GM12878 (cell line): ENCODE data around the gene NCKAP5. TPM values are rescaled to one million over a fixed set of nuclear protein-coding genes. Genes with fewer than 3 reads are reported as not detected.

Experiments used
- ATAC-seq: fragments of 200-7000 bp; cut with Tn5 transposase; 3 replicates; pipeline ENCODE4 v1.9.1; 2020; ENCODE audit warnings: mild to moderate bottlenecking, moderate library complexity
- BruUV-seq: library from RNA; stranded (reverse); fragments of 400-500 nt; replicated peaks from 2 replicates; lab custom pipeline; 2021; lab: Mats Ljungman, UMichigan
- CTCF ChIA-PET: fragments of 300-600 bp; sonication (Branson Sonifier 250); formaldehyde crosslinking; extraction: SDS; loops from one replicate; lab custom pipeline; 2021; ENCODE audit warnings: inconsistent platforms; lab: Yijun Ruan, JAX
- POLR2A ChIA-PET: fragments of 350-600 bp; formaldehyde crosslinking; extraction: SDS; loops from one replicate; lab custom pipeline; 2021; ENCODE audit warnings: inconsistent platforms; lab: Charles Lee
- RAD21 ChIA-PET: fragments of 300-600 bp; sonication (Branson Sonifier 250); formaldehyde crosslinking; loops from one replicate; lab custom pipeline; 2023; ENCODE audit warnings: antibody characterized with exemption; ENCODE audit not compliant: unreplicated experiment; lab: Charles Lee
- SMC1A ChIA-PET: fragments of 300-600 bp; sonication (Branson Sonifier 250); formaldehyde crosslinking; loops from one replicate; lab custom pipeline; 2023; ENCODE audit not compliant: unreplicated experiment, uncharacterized antibody; lab: Charles Lee
- DNase-seq: peaks from one replicate; pipeline ENCODE4 v3.0.0-alpha.2; 2011; ENCODE audit warnings: low read depth, low spot score
- FAIRE-seq: peaks from 3 replicates; lab custom pipeline; 2011; peaks lifted over from hg19 to GRCh38; lab: Jason Lieb, UNC
- H2AFZ ChIP-seq: 2 replicates; pipeline ENCODE4 v1.6.0; 2011; ENCODE audit warnings: low read depth, low read length, control low read depth; ENCODE audit not compliant: control insufficient read depth
- H3K27ac ChIP-seq: 2 replicates; pipeline ENCODE4 v1.5.1; 2011; ENCODE audit warnings: control low read depth; ENCODE audit not compliant: control insufficient read depth, insufficient read depth
- H3K27me3 ChIP-seq, 2 experiments: replicated peaks in 1 of 2; 2 replicates each; pipeline versions ENCODE4 v1.6.0 to v1.6.1; 2011; ENCODE audit warnings: low read length in 1 of 2; ENCODE audit not compliant: control insufficient read depth in 2 of 2, insufficient read depth in 2 of 2
- H3K36me3 ChIP-seq, 2 experiments: 2 replicates each; pipeline ENCODE4 v1.5.1; 2011; ENCODE audit warnings: low read length in 1 of 2; ENCODE audit not compliant: control insufficient read depth in 2 of 2, insufficient read depth in 2 of 2
- H3K4me1 ChIP-seq: 2 replicates; pipeline ENCODE4 v1.6.1; 2011; ENCODE audit warnings: mild to moderate bottlenecking, low read length, moderate library complexity, mixed read lengths; ENCODE audit not compliant: control insufficient read depth, insufficient read depth
- H3K4me2 ChIP-seq: 2 replicates; pipeline ENCODE4 v1.6.0; 2011; ENCODE audit warnings: control low read depth; ENCODE audit not compliant: control insufficient read depth, insufficient read depth
- H3K4me3 ChIP-seq: fragments of 200-600 bp; sonication (generic); 2 replicates; pipeline ENCODE4 v1.5.1; 2016
- H3K79me2 ChIP-seq: 2 replicates; pipeline ENCODE4 v1.6.0; 2011; ENCODE audit warnings: low read length; ENCODE audit not compliant: control insufficient read depth, insufficient read depth
- H3K9ac ChIP-seq: 2 replicates; pipeline ENCODE4 v1.8.0; 2011; ENCODE audit warnings: low read length, control low read depth, mixed read lengths; ENCODE audit not compliant: control insufficient read depth, insufficient read depth
- H3K9me3 ChIP-seq: replicated peaks from 3 replicates; pipeline ENCODE4 v1.5.1; 2011; ENCODE audit warnings: mild to moderate bottlenecking, low read length; ENCODE audit not compliant: control insufficient read depth, insufficient read depth
- H4K20me1 ChIP-seq: 2 replicates; pipeline ENCODE4 v1.6.0; 2011; ENCODE audit not compliant: control insufficient read depth, insufficient read depth
- BACH1 ChIP-seq: fragments of 450-650 bp; IDR thresholded peaks from 2 replicates; pipeline ENCODE4 v1.6.1; 2017; ENCODE audit warnings: mild to moderate bottlenecking, borderline replicate concordance
- CHD4 ChIP-seq: fragments of 200-600 bp; sonication (generic); IDR thresholded peaks from 2 replicates; pipeline ENCODE4 v1.6.1; 2016; ENCODE audit warnings: mild to moderate bottlenecking
- ETV6 ChIP-seq, 2 experiments: fragments of 450-650 bp in 1 of 2; IDR thresholded peaks in 1 of 2; conservative IDR thresholded peaks in 1 of 2; 2 replicates each; pipeline ENCODE4 v1.6.1; 2014; ENCODE audit warnings: antibody characterized with exemption in 1 of 2, borderline replicate concordance in 1 of 2, low read depth in 1 of 2, mild to moderate bottlenecking in 1 of 2, moderate library complexity in 1 of 2
- FOS ChIP-seq: IDR thresholded peaks from 3 replicates; pipeline ENCODE4 v1.6.1; 2011; ENCODE audit warnings: borderline replicate concordance; ENCODE audit not compliant: insufficient read length; ENCODE audit errors: extremely low read depth
- IRF4 ChIP-seq: IDR thresholded peaks from 2 replicates; pipeline ENCODE4 v1.6.1; 2011; ENCODE audit warnings: low read depth, low read length
- POU2F2 ChIP-seq: IDR thresholded peaks from 3 replicates; pipeline ENCODE4 v1.6.1; 2011; ENCODE audit warnings: low read depth, mild to moderate bottlenecking, low read length, borderline replicate concordance
- RBBP5 ChIP-seq: fragments of 200-600 bp; sonication (generic); conservative IDR thresholded peaks from 2 replicates; pipeline ENCODE4 v1.6.1; 2016
- RFX5 ChIP-seq: IDR thresholded peaks from 2 replicates; pipeline ENCODE4 v1.6.1; 2011; ENCODE audit warnings: low read depth, low read length, improper control_type of control experiment
- SMC3 ChIP-seq: IDR thresholded peaks from 2 replicates; pipeline ENCODE4 v1.6.1; 2011; ENCODE audit warnings: low read length, improper control_type of control experiment, borderline replicate concordance
- SREBF1 ChIP-seq: IDR thresholded peaks from 2 replicates; pipeline ENCODE4 v1.6.1; 2012; ENCODE audit warnings: mild to moderate bottlenecking, low read length
- TBL1XR1 ChIP-seq: IDR thresholded peaks from 2 replicates; pipeline ENCODE4 v1.6.1; 2012; ENCODE audit warnings: low read depth, low read length, improper control_type of control experiment
- WGBS: methylation state at CpG from one replicate; pipeline ENCODE4 v1.1.6; 2016; ENCODE audit warnings: low lambda C conversion rate; ENCODE audit not compliant: insufficient replicate concordance, insufficient coverage; ENCODE audit errors: missing lambda C conversion rate; 5-methylcytosine and 5-hydroxymethylcytosine counted together
- in situ Hi-C: fragments of 300-500 bp; cut with MboI; formaldehyde crosslinking; loops from 9 replicates; pipeline ENCODE4 v1.14.3; 2018; ENCODE audit warnings: mixed read lengths
- intact Hi-C: fragments of 100-400 bp; cut with micrococcal nuclease; formaldehyde crosslinking; loops from one replicate; pipeline ENCODE4 v1.14.2; 2022; ENCODE audit not compliant: unreplicated experiment
- polyA plus RNA-seq, 11 experiments: library from polyadenylated mRNA; depleted of rRNA in 4 of 11; unstranded in 6 of 11; stranded (reverse) in 5 of 11; fragments of >200 nt; fragmentation: Nextera tagmentation in 4 of 11; fragmentation: Illumina TruSeq in 1 of 11; extraction: Ambion mirVana in 4 of 11; extraction: Trizol in 1 of 11; gene quantifications; 1 replicate in 1 of 11; 2 replicates in 10 of 11; pipeline versions ENCODE4 v1.2.1 to v1.2.3, GENCODE V29; 2011 to 2016; ENCODE audit warnings: inconsistent platforms in 2 of 11, missing spikeins in 2 of 11, low read depth in 1 of 11
- total RNA-seq, 4 experiments: library from RNA; depleted of rRNA in 3 of 4; stranded (reverse); fragments of >200 nt in 3 of 4; fragmentation: Illumina TruSeq in 1 of 4; extraction: Trizol in 1 of 4; gene quantifications; 2 replicates each; pipeline versions ENCODE4 v1.2.1 to v1.2.3, GENCODE V29; 2013 to 2021
- TF ChIP-seq, protein P1 (sequence below): IDR thresholded peaks from 2 replicates; pipeline ENCODE4 v1.6.1; 2012; ENCODE audit warnings: low read depth, low read length, improper control_type of control experiment
- TF ChIP-seq, protein P2 (sequence below): IDR thresholded peaks from 2 replicates; pipeline ENCODE4 v1.6.1; 2012; ENCODE audit warnings: improper control_type of control experiment, low read depth, low read length; ENCODE audit not compliant: insufficient replicate concordance

NCKAP5 gene
- total and polyA plus RNA-seq, 10 of the 15 experiments (the other 5 are each of a cell fraction or from before 2014, with no cell fraction given) = 0.06 to 0.44 (median 0.16) TPM

- Histone ChIP-seq H3K27ac (no peak overlapping the region), H3K27me3 (no peaks in the 10 kb centered on the region), H3K36me3 (no peaks in the 10 kb centered on the region), H2AFZ (no peak overlapping the region), H3K9ac (no peak overlapping the region), H3K4me2 (no peak overlapping the region), H3K4me3 (no peak overlapping the region), H3K9me3 (no peaks in the 10 kb centered on the region), H3K79me2 (no peaks in the 10 kb centered on the region), H3K4me1 (no peaks in the 10 kb centered on the region), H4K20me1 (no peaks in the 10 kb centered on the region)
- ChIA-PET POLR2A (no interaction called here), SMC1A (interaction anchor here (0.6 kb wide), 1 partner anchor 31 kb away, joined by 4 read pairs; no protein-coding TSS in a partner anchor), RAD21 (no interaction called here), CTCF (interaction anchor here (1.1 kb wide), 1 partner anchor 543 kb away, joined by 3 read pairs; no protein-coding TSS in a partner anchor)
- TF ChIP-seq BACH1 = no peak
- no peak for TF ChIP-seq RBBP5
- no peak for TF ChIP-seq SREBF1
- no peak for TF ChIP-seq POU2F2
- TF ChIP-seq CHD4 = no peak
- no TSS peak for BruUV-seq
- no peak for ATAC-seq
- intact Hi-C loops (no loop called here), in situ Hi-C loops (no loop called here)
- WGBS = 0% methylated on average over 2 of the region's 2 CpGs
- no peak for DNase-seq
- no peak for FAIRE-seq
These were observed 477.9 kb downstream of the NCKAP5 start for GRCh38 chr2:133090358-133090757.

DNA sequence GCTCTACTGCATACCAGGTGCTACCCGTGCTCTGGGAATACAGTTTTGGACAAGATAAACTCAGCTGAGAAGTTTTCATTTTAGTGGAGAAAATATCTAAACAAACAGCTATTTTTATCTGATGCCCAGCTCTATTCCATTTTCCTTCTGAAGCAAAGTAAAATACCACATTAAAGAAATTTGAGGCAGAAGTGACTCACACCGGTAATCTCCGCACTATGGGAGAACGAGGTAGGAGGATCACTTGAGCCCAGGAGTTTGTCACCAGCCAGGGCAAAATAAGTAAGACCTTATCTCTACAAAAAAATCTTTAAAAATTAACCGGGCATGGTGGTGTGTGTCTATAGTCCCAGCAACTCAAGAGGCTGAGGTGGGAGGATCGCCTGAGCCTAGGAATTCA is 482.1 kb downstream of the NCKAP5 start:
- Histone ChIP-seq H3K27me3 (no peaks in the 10 kb centered on the region), H3K27ac (no peak overlapping the region), H3K9me3 (no peaks in the 10 kb centered on the region), H2AFZ (no peak overlapping the region), H3K36me3 (no peaks in the 10 kb centered on the region), H3K4me1 (no peaks in the 10 kb centered on the region), H3K9ac (no peak overlapping the region), H4K20me1 (no peaks in the 10 kb centered on the region), H3K4me2 (no peak overlapping the region), H3K4me3 (no peak overlapping the region), H3K79me2 (no peaks in the 10 kb centered on the region)
- intact Hi-C loops = no loop called here
- DNase-seq (no peak), ATAC-seq (no peak), FAIRE-seq (no peak)
- SMC1A ChIA-PET = interaction anchor here (0.6 to 1.0 kb wide), 4 partner anchors 9 to 539 kb away, joined by 3 read pairs; no protein-coding TSS in a partner anchor
- POLR2A ChIA-PET = no interaction called here
- CTCF ChIA-PET = interaction anchor here (1.4 kb wide), 1 partner anchor 19 kb away, joined by 3 read pairs; no protein-coding TSS in a partner anchor
- in situ Hi-C loops = no loop called here
- no TSS peak for BruUV-seq
- RAD21 ChIA-PET = no interaction called here
- WGBS = 39% methylated on average over 6 of the region's 6 CpGs
- no peak for TF ChIP-seq IRF4
- TF ChIP-seq RFX5 = no peak
- TF ChIP-seq, protein P1, sequence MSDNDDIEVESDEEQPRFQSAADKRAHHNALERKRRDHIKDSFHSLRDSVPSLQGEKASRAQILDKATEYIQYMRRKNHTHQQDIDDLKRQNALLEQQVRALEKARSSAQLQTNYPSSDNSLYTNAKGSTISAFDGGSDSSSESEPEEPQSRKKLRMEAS = no peak
- TF ChIP-seq, protein P2, sequence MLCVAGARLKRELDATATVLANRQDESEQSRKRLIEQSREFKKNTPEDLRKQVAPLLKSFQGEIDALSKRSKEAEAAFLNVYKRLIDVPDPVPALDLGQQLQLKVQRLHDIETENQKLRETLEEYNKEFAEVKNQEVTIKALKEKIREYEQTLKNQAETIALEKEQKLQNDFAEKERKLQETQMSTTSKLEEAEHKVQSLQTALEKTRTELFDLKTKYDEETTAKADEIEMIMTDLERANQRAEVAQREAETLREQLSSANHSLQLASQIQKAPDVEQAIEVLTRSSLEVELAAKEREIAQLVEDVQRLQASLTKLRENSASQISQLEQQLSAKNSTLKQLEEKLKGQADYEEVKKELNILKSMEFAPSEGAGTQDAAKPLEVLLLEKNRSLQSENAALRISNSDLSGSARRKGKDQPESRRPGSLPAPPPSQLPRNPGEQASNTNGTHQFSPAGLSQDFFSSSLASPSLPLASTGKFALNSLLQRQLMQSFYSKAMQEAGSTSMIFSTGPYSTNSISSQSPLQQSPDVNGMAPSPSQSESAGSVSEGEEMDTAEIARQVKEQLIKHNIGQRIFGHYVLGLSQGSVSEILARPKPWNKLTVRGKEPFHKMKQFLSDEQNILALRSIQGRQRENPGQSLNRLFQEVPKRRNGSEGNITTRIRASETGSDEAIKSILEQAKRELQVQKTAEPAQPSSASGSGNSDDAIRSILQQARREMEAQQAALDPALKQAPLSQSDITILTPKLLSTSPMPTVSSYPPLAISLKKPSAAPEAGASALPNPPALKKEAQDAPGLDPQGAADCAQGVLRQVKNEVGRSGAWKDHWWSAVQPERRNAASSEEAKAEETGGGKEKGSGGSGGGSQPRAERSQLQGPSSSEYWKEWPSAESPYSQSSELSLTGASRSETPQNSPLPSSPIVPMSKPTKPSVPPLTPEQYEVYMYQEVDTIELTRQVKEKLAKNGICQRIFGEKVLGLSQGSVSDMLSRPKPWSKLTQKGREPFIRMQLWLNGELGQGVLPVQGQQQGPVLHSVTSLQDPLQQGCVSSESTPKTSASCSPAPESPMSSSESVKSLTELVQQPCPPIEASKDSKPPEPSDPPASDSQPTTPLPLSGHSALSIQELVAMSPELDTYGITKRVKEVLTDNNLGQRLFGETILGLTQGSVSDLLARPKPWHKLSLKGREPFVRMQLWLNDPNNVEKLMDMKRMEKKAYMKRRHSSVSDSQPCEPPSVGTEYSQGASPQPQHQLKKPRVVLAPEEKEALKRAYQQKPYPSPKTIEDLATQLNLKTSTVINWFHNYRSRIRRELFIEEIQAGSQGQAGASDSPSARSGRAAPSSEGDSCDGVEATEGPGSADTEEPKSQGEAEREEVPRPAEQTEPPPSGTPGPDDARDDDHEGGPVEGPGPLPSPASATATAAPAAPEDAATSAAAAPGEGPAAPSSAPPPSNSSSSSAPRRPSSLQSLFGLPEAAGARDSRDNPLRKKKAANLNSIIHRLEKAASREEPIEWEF = no peak
- no peak for TF ChIP-seq TBL1XR1
- no peak for TF ChIP-seq SMC3
- no peak for TF ChIP-seq ETV6 (conservative IDR thresholded peaks at IDR 0.05 in 1 of 2, IDR thresholded peaks at IDR 0.05 in 1 of 2; ENCODE audit: borderline replicate concordance in 1 of 2, low read depth in 1 of 2)
- TF ChIP-seq FOS = no peak
